HG03439 (cell line): Measurements from ENCODE around the gene FGFBP3.

Source experiments
- ATAC-seq: cut with Tn5 transposase; IDR thresholded peaks from one replicate; pipeline ENCODE4 v1.9.1; 2021; ENCODE audit warnings: mild to moderate bottlenecking, moderate library complexity; ENCODE audit not compliant: unreplicated experiment

Gene FGFBP3

GRCh38 chr10:91864099-91864498, 45.2 kb downstream of the FGFBP3 start:
- no peak for ATAC-seq

DNA sequence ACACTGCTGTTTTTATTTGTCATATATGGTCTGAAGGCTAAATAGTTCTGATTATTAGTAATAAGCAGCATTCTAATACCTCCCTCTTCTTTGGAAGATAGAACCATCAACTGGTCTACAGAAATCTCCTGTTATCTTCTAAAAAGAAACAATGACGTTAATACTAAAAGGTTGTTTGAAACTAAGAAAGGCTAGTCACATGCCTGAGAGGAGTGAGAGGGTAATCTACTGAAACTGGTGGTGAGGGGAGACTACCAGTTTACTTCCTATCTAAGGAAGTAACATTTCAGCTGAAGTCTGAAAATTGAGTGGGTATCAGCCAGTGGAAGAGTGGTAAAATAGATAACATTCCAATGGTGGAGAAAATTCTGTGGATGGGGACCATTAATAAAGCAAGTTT, 48.4 kb downstream of the FGFBP3 start:
- ATAC-seq = no peak

- no peak for ATAC-seq
Measured at GRCh38 chr10:91856637-91857036, 52.6 kb downstream of the FGFBP3 start.
